Hippocampal formation (tissue), 2 donors: ENCODE measurements around the gene HOXC10.

Experiments used
- DNase-seq, 2 donors: peaks; one replicate each; lab custom pipeline; 2025; lab: John Stamatoyannopoulos, UW

HOXC10 gene

GRCh38 chr12:54003625-54004024 lies 18.7 kb downstream of the HOXC10 start:
- no peak for DNase-seq

GRCh38 chr12:54004063-54004840 lies 19.3 kb downstream of the HOXC10 start:
- no peak for DNase-seq

GRCh38 chr12:54004841-54005530 lies 20.0 kb downstream of the HOXC10 start:
- DNase-seq: no peak

GRCh38 chr12:54005531-54005852 lies 20.5 kb downstream of the HOXC10 start:
- no peak for DNase-seq

GRCh38 chr12:54005853-54006558 lies 21.1 kb downstream of the HOXC10 start:
- peak in 1 of 2 donors; percentile 66 for DNase-seq

GRCh38 chr12:54006559-54007220 lies 21.7 kb downstream of the HOXC10 start:
- no peak for DNase-seq

- no peak for DNase-seq
Observed at GRCh38 chr12:54007538-54008259, 22.8 kb downstream of the HOXC10 start.

- no peak for DNase-seq
Observed at GRCh38 chr12:54008260-54008552, 23.3 kb downstream of the HOXC10 start.

- DNase-seq: no peak
Observed at GRCh38 chr12:54009171-54010052, 24.5 kb downstream of the HOXC10 start.

GRCh38 chr12:54010053-54010971 lies 25.4 kb downstream of the HOXC10 start:
- DNase-seq: no peak

- DNase-seq: no peak
Observed at GRCh38 chr12:54010972-54011664, 26.2 kb downstream of the HOXC10 start.

GRCh38 chr12:54011665-54012532 lies 27.0 kb downstream of the HOXC10 start:
- no peak for DNase-seq

GRCh38 chr12:54012631-54013409 lies 27.9 kb downstream of the HOXC10 start:
- DNase-seq: no peak

- DNase-seq: no peak
Observed at GRCh38 chr12:54014377-54015017, 29.6 kb downstream of the HOXC10 start.

- no peak for DNase-seq
Observed at GRCh38 chr12:54015018-54015931, 30.3 kb downstream of the HOXC10 start.

GRCh38 chr12:54016051-54016450 lies 31.1 kb downstream of the HOXC10 start:
- no peak for DNase-seq
